Measurements from ENCODE around the gene RFX2.
"Not testable (repeated sequence)": the region's sequence is repeated elsewhere in the genome, so short reads cannot be mapped to it uniquely, and the experiment has no call there.

Gene RFX2

DNA sequence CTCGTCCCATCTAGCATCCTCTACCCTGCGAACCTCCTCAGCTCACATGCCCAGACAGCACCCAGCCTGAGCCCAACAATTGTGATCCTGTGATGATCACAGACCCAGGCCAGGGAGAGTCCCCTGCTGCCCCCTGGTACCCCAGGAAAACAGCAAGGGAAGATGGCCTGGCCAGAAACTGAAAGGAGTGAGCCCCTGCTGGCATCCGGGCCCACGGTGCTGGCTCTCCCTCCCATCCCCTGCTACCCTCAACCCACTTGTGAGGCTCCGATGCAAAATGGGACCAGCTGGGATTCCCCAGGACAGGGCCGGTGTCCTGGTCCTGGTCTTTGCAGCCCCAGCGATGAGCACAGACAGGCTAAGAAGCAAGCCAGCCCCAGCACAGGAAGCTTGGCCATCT, 146.4 kb downstream of the RFX2 start:
- no peak for DNase-seq (ENCODE audit: low read depth)
- H3K4me3 ChIP-seq (ENCODE audit: low read length), result no peak overlapping the region

GRCh38 chr19:5963259-5963658, 147.0 kb downstream of the RFX2 start:
- H3K4me3 ChIP-seq (ENCODE audit: low read length); DNase-seq (ENCODE audit: low read depth): not testable (repeated sequence)

More for the DNA sequence above, 146.4 kb downstream of the RFX2 start:
- TF ChIP-seq, protein P1, sequence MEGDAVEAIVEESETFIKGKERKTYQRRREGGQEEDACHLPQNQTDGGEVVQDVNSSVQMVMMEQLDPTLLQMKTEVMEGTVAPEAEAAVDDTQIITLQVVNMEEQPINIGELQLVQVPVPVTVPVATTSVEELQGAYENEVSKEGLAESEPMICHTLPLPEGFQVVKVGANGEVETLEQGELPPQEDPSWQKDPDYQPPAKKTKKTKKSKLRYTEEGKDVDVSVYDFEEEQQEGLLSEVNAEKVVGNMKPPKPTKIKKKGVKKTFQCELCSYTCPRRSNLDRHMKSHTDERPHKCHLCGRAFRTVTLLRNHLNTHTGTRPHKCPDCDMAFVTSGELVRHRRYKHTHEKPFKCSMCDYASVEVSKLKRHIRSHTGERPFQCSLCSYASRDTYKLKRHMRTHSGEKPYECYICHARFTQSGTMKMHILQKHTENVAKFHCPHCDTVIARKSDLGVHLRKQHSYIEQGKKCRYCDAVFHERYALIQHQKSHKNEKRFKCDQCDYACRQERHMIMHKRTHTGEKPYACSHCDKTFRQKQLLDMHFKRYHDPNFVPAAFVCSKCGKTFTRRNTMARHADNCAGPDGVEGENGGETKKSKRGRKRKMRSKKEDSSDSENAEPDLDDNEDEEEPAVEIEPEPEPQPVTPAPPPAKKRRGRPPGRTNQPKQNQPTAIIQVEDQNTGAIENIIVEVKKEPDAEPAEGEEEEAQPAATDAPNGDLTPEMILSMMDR (conservative IDR thresholded peaks at IDR 0.05; ENCODE audit: low read length), result no peak

GRCh38 chr19:5961969-5962945, 148.0 kb downstream of the RFX2 start:
- H3K4me3 ChIP-seq (ENCODE audit: low read length), result no peak overlapping the region; the same call in 1 of the 2 replicates
- TF ChIP-seq, protein P1 (conservative IDR thresholded peaks at IDR 0.05; ENCODE audit: low read length), result no peak
- peak; percentile 67 for DNase-seq (ENCODE audit: low read depth)

DNA sequence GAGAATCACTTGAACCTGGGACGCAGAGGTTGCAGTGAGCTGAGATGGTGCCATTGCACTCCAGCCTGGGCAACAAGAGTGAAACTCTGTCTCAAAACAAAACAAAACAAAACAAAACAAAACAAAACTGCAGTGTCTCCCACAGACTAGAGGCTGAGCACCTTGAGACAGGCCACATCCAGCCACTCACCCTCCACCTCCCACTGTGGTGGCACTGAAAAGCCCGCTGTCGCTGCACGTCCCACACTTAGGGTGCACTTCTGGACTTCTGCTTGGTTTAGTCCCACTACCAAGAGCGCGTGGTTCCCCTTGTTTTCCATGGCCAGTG, 148.7 kb downstream of the RFX2 start:
- not testable (repeated sequence) for H3K4me3 ChIP-seq (ENCODE audit: low read length)

DNA sequence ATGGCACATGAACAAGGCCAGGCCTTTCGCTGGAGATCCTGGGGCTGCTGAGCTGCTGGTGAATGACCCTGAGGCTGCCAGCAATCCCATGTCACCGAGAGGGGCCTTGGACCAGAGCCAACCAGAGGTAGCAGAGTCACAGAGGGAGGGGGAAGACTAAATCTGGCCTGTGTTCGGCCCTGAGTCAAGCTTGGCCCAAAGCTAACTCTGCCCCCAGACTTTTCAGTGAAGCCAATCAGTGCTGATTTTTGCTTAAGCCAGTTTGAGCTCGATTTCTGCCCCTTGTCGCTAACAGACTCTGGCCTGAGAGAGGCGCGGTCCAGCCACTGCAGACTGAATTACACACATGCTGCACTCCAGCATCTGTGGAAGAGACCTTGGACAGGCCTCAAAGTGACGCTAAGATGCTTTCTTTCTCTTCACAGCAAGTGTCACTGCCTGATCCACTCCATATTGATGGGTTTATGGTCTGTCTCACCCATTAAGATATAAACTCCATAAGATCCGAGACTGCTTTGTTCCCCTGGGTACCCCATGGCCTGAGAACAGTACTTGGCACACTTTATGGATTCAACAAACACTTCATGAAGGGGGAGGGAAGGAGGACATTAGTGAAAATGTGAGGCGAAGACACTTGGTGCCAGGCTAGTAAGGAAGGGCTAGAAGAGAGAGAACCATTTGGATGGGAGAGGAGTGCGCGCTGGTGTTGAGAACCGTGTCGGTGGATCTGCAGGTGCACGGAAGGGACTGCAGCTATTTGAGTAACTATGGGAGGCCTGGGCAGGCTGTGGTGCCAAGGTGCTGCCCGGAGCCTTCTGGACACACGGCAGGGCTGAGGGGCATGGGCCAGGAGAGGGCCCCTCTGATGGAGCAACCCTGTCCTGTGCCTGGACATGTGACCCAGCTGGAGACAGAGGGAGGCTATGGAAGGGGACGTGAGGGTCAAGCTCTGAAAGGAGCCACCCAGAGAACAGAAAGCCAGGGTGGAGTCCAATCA, 150.0 kb downstream of the RFX2 start:
- DNase-seq (ENCODE audit: low read depth), result no peak
- H3K4me3 ChIP-seq (ENCODE audit: low read length), result no peak overlapping the region
- TF ChIP-seq, protein P1 (conservative IDR thresholded peaks at IDR 0.05; ENCODE audit: low read length), result no peak

More for the DNA sequence above, 148.7 kb downstream of the RFX2 start:
- not testable (repeated sequence) for DNase-seq (ENCODE audit: low read depth)

DNA sequence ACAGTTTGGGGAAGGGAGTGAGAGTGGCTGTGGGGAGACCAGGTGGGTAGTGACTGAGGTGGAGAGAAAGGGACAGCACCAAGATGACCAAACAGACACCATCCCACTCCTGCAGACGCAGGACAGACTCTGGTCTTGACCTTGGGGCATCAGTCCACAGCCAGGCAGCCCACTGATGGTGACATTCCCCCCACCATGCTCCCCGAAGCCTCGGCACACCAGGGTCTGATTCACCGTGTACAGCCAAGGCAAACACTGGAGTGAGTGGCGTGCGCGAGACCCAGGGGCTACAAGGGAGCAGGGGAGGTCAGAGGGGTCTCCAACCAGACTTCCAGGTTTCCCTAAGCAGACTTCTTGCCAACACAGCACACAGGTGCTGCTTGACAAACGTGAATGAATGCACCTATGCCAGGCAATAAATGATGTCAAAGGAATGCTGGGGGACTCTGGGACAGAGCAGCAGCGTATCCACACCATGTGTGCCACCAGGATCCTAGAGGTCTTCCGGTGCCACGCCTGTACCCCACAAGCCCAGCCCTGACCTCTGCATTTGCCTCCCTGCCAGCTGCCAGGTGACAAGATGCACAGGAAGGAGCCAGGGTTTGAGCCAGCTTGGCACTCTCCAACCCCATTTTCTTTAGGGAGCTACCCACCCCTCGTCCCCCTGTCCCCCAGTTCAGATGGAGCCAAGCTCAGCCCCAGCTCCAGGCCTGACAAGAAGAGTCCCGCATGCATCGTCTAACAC, 150.9 kb downstream of the RFX2 start:
- H3K4me3 ChIP-seq (ENCODE audit: low read length), result no peak overlapping the region
- TF ChIP-seq, protein P1 (conservative IDR thresholded peaks at IDR 0.05; ENCODE audit: low read length), result no peak
- no peak for DNase-seq (ENCODE audit: low read depth)

GRCh38 chr19:5958851-5959122, 151.5 kb downstream of the RFX2 start:
- no peak for DNase-seq (ENCODE audit: low read depth)
- no peak overlapping the region for H3K4me3 ChIP-seq (ENCODE audit: low read length)
- TF ChIP-seq, protein P1 (conservative IDR thresholded peaks at IDR 0.05; ENCODE audit: low read length), result no peak
